ENCODE results near the gene SPOCK1.

DNA sequence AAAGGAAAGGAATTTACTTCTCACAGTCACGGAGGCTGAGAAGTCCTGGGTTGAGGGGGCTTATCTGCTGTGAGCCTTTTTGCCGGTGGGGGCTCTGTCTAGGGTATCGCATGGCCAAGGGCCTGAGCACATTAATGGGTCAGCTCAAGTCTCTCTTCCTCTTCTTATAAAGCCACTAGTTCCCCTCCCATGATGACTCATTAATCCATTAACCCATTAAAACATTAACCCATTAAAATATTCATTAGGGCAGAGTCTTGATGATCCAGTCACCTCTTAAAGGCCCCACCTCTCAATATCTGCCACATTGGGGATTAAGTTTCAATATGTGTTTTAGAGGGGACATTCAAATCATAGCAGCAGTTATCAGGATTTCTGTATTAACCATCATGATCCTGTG lies 406.3 kb downstream of the SPOCK1 start:
- TF ChIP-seq, protein P1, sequence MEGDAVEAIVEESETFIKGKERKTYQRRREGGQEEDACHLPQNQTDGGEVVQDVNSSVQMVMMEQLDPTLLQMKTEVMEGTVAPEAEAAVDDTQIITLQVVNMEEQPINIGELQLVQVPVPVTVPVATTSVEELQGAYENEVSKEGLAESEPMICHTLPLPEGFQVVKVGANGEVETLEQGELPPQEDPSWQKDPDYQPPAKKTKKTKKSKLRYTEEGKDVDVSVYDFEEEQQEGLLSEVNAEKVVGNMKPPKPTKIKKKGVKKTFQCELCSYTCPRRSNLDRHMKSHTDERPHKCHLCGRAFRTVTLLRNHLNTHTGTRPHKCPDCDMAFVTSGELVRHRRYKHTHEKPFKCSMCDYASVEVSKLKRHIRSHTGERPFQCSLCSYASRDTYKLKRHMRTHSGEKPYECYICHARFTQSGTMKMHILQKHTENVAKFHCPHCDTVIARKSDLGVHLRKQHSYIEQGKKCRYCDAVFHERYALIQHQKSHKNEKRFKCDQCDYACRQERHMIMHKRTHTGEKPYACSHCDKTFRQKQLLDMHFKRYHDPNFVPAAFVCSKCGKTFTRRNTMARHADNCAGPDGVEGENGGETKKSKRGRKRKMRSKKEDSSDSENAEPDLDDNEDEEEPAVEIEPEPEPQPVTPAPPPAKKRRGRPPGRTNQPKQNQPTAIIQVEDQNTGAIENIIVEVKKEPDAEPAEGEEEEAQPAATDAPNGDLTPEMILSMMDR (IDR thresholded peaks at IDR 0.05; ENCODE audit: low read depth, low read length, missing input control), result no peak
- TF ChIP-seq JUND (IDR thresholded peaks at IDR 0.05) (no peak), RAD21 (IDR thresholded peaks at IDR 0.05) (no peak)
- TF ChIP-seq, protein P2, sequence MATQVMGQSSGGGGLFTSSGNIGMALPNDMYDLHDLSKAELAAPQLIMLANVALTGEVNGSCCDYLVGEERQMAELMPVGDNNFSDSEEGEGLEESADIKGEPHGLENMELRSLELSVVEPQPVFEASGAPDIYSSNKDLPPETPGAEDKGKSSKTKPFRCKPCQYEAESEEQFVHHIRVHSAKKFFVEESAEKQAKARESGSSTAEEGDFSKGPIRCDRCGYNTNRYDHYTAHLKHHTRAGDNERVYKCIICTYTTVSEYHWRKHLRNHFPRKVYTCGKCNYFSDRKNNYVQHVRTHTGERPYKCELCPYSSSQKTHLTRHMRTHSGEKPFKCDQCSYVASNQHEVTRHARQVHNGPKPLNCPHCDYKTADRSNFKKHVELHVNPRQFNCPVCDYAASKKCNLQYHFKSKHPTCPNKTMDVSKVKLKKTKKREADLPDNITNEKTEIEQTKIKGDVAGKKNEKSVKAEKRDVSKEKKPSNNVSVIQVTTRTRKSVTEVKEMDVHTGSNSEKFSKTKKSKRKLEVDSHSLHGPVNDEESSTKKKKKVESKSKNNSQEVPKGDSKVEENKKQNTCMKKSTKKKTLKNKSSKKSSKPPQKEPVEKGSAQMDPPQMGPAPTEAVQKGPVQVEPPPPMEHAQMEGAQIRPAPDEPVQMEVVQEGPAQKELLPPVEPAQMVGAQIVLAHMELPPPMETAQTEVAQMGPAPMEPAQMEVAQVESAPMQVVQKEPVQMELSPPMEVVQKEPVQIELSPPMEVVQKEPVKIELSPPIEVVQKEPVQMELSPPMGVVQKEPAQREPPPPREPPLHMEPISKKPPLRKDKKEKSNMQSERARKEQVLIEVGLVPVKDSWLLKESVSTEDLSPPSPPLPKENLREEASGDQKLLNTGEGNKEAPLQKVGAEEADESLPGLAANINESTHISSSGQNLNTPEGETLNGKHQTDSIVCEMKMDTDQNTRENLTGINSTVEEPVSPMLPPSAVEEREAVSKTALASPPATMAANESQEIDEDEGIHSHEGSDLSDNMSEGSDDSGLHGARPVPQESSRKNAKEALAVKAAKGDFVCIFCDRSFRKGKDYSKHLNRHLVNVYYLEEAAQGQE (IDR thresholded peaks at IDR 0.05), result no peak
- TF ChIP-seq, protein P3, sequence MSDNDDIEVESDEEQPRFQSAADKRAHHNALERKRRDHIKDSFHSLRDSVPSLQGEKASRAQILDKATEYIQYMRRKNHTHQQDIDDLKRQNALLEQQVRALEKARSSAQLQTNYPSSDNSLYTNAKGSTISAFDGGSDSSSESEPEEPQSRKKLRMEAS (IDR thresholded peaks at IDR 0.05), result no peak
